Endothelial cell (in vitro differentiated cells): ENCODE measurements around the gene BNC2. TPM values are rescaled to one million over a fixed set of nuclear protein-coding genes. Genes with fewer than 3 reads are reported as not detected.

ENCODE experiments used
- DNase-seq: peaks from one replicate; pipeline ENCODE4 v3.0.0; 2021; ENCODE audit warnings: low spot score
- H3K27ac Mint-ChIP-seq: one replicate; pipeline ENCODE4 v1.8.0; 2021; ENCODE audit warnings: mixed read lengths, inconsistent platforms; ENCODE audit not compliant: unreplicated experiment
- H3K27me3 Mint-ChIP-seq: one replicate; pipeline ENCODE4 v1.8.0; 2021; ENCODE audit warnings: mild to moderate bottlenecking, moderate library complexity, mixed read lengths, inconsistent platforms; ENCODE audit not compliant: unreplicated experiment
- H3K36me3 Mint-ChIP-seq: one replicate; pipeline ENCODE4 v1.8.0; 2021; ENCODE audit warnings: mild to moderate bottlenecking, low read depth, mixed read lengths, inconsistent platforms; ENCODE audit not compliant: unreplicated experiment
- H3K4me1 Mint-ChIP-seq: one replicate; pipeline ENCODE4 v1.8.0; 2021; ENCODE audit warnings: mild to moderate bottlenecking, mixed read lengths, inconsistent platforms; ENCODE audit not compliant: unreplicated experiment
- H3K4me3 Mint-ChIP-seq: one replicate; pipeline ENCODE4 v1.8.0; 2021; ENCODE audit warnings: mild to moderate bottlenecking, mixed read lengths, inconsistent platforms; ENCODE audit not compliant: unreplicated experiment
- H3K9me3 Mint-ChIP-seq: one replicate; pipeline ENCODE4 v1.8.0; 2021; ENCODE audit warnings: mixed read lengths, inconsistent platforms; ENCODE audit not compliant: unreplicated experiment
- CTCF ChIP-seq: fragments of 200-600 bp; sonication (generic); IDR thresholded peaks from one replicate; pipeline ENCODE4 v1.5.0; 2021; ENCODE audit warnings: antibody characterized with exemption; ENCODE audit not compliant: unreplicated experiment
- total RNA-seq: library from RNA; stranded (reverse); fragmentation: NEBNext Ultra II Directional; extraction: Animal tissue kit (Norgen Biotek cat#: 25700); gene quantifications from one replicate; pipeline ENCODE4 v1.2.1, GENCODE V29; 2021; ENCODE audit not compliant: unreplicated experiment

The BNC2 gene
- total RNA-seq, 1 donor from 2014 or later, result 20.1 TPM

- Mint-ChIP-seq H3K36me3 (no peaks in the 10 kb centered on the region), H3K4me3 (no peak overlapping the region), H3K4me1 (no peaks in the 10 kb centered on the region), H3K27ac (no peak overlapping the region), H3K27me3 (no peaks in the 10 kb centered on the region), H3K9me3 (no peaks in the 10 kb centered on the region)
- TF ChIP-seq CTCF, result no peak
- DNase-seq, result no peak
Measured at GRCh38 chr9:16664211-16664610, 206.3 kb downstream of the BNC2 start.

- Mint-ChIP-seq H3K9me3 (no peaks in the 10 kb centered on the region), H3K27ac (no peak overlapping the region), H3K27me3 (peaks cover 3% of the 10 kb centered on the region), H3K4me3 (no peak overlapping the region), H3K4me1 (no peaks in the 10 kb centered on the region), H3K36me3 (no peaks in the 10 kb centered on the region)
- TF ChIP-seq CTCF, result no peak
- no peak for DNase-seq
Measured at GRCh38 chr9:16661816-16662215, 208.7 kb downstream of the BNC2 start.

- no peaks in the 10 kb centered on the region for H3K36me3 Mint-ChIP-seq
- no peak overlapping the region for H3K4me3 Mint-ChIP-seq
- DNase-seq, result no peak
- no peak overlapping the region for H3K27ac Mint-ChIP-seq
- no peak for TF ChIP-seq CTCF
- peaks cover 3% of the 10 kb centered on the region for H3K27me3 Mint-ChIP-seq
- no peaks in the 10 kb centered on the region for H3K4me1 Mint-ChIP-seq
- no peaks in the 10 kb centered on the region for H3K9me3 Mint-ChIP-seq
Measured at GRCh38 chr9:16659096-16659495, 211.4 kb downstream of the BNC2 start.

GRCh38 chr9:16656432-16657169 lies 213.9 kb downstream of the BNC2 start:
- no peaks in the 10 kb centered on the region for H3K36me3 Mint-ChIP-seq
- H3K9me3 Mint-ChIP-seq, result no peaks in the 10 kb centered on the region
- TF ChIP-seq CTCF, result no peak
- H3K4me3 Mint-ChIP-seq, result no peak overlapping the region
- H3K27ac Mint-ChIP-seq, result no peak overlapping the region
- peaks cover 3% of the 10 kb centered on the region for H3K27me3 Mint-ChIP-seq
- H3K4me1 Mint-ChIP-seq, result no peaks in the 10 kb centered on the region
- no peak for DNase-seq

- DNase-seq, result no peak
- Mint-ChIP-seq H3K36me3 (no peaks in the 10 kb centered on the region), H3K4me1 (no peaks in the 10 kb centered on the region), H3K9me3 (no peaks in the 10 kb centered on the region), H3K27me3 (peaks cover 3% of the 10 kb centered on the region), H3K4me3 (no peak overlapping the region), H3K27ac (no peak overlapping the region)
- no peak for TF ChIP-seq CTCF
Measured at GRCh38 chr9:16654596-16655126, 215.8 kb downstream of the BNC2 start.
